GM21528 (cell line): Measurements from ENCODE around the gene JMJD4.

Experiments
- ATAC-seq: cut with Tn5 transposase; IDR thresholded peaks from one replicate; pipeline ENCODE4 v1.9.1; 2021; ENCODE audit warnings: mild to moderate bottlenecking, moderate library complexity; ENCODE audit not compliant: unreplicated experiment, low FRiP score

The JMJD4 gene

GRCh38 chr1:227734856-227735538 is at the start of gene JMJD4, which contains the start of gene SNAP47:
Gene JMJD4, minus strand, starts transcription at chr1:227735302. Its CDS starts 29 bp downstream, at chr1:227735273.
Gene SNAP47, plus strand, starts transcription at chr1:227735435. Its CDS starts 12,302 bp downstream, at chr1:227747737.
- peak; percentile 93 for ATAC-seq

GRCh38 chr1:227782226-227782625 is 47.1 kb upstream of the JMJD4 start:
- ATAC-seq, result no peak

- ATAC-seq, result no peak
Measured at GRCh38 chr1:227781314-227781930, 46.3 kb upstream of the JMJD4 start.

- no peak for ATAC-seq
Measured at GRCh38 chr1:227780101-227781044, 45.3 kb upstream of the JMJD4 start.

- ATAC-seq, result no peak
Measured at GRCh38 chr1:227779685-227780084, 44.6 kb upstream of the JMJD4 start.

GRCh38 chr1:227779021-227779441 is 43.9 kb upstream of the JMJD4 start:
- no peak for ATAC-seq

GRCh38 chr1:227778401-227778947 is 43.4 kb upstream of the JMJD4 start:
- ATAC-seq, result no peak

- no peak for ATAC-seq
Measured at GRCh38 chr1:227777646-227778045, 42.5 kb upstream of the JMJD4 start.

- no peak for ATAC-seq
Measured at GRCh38 chr1:227777156-227777555, 42.1 kb upstream of the JMJD4 start.

- no peak for ATAC-seq
Measured at GRCh38 chr1:227776331-227776771, 41.2 kb upstream of the JMJD4 start.

GRCh38 chr1:227775841-227776240 is 40.7 kb upstream of the JMJD4 start:
- no peak for ATAC-seq

- no peak for ATAC-seq
Measured at GRCh38 chr1:227774821-227775661, 39.9 kb upstream of the JMJD4 start.

- ATAC-seq, result no peak
Measured at GRCh38 chr1:227774051-227774731, 39.1 kb upstream of the JMJD4 start.

GRCh38 chr1:227773558-227773957 is 38.5 kb upstream of the JMJD4 start:
- no peak for ATAC-seq

- ATAC-seq, result no peak
Measured at GRCh38 chr1:227771771-227772170, 36.7 kb upstream of the JMJD4 start.

- ATAC-seq, result no peak
Measured at GRCh38 chr1:227771326-227771725, 36.2 kb upstream of the JMJD4 start.

- ATAC-seq, result no peak
Measured at GRCh38 chr1:227770812-227771211, 35.7 kb upstream of the JMJD4 start.

GRCh38 chr1:227769936-227770494 is 34.9 kb upstream of the JMJD4 start:
- no peak for ATAC-seq
